ENCODE results near the gene CEP350.

GRCh38 chr1:179976970-179977651, 22.5 kb downstream of the CEP350 start:
- TF ChIP-seq CTCF (IDR thresholded peaks at IDR 0.05) (no peak), SIN3A (IDR thresholded peaks at IDR 0.05; ENCODE audit: borderline replicate concordance, insufficient read depth, low read depth, low read length) (no peak), REST (IDR thresholded peaks at IDR 0.05; ENCODE audit: insufficient read depth in 1 of 2, low read depth in 2 of 2, low read length in 1 of 2) (no peak)
